Fibroblast of mammary gland (primary cell): ENCODE measurements around the gene CORO7.

ENCODE experiments used
- DNase-seq: peaks from one replicate; pipeline ENCODE4 v3.0.0-alpha.2; 2010; ENCODE audit warnings: low read depth
- H3K4me3 ChIP-seq: 2 replicates; pipeline ENCODE4 v1.5.1; 2011; ENCODE audit warnings: low read depth, mild to moderate bottlenecking, low read length, moderate library complexity; ENCODE audit not compliant: control insufficient read depth
- TF ChIP-seq, protein P1 (sequence below): conservative IDR thresholded peaks from 2 replicates; pipeline ENCODE4 v1.5.1; 2011; ENCODE audit warnings: low read depth, low read length, inconsistent platforms; ENCODE audit not compliant: control insufficient read depth, insufficient read depth

Gene CORO7

DNA sequence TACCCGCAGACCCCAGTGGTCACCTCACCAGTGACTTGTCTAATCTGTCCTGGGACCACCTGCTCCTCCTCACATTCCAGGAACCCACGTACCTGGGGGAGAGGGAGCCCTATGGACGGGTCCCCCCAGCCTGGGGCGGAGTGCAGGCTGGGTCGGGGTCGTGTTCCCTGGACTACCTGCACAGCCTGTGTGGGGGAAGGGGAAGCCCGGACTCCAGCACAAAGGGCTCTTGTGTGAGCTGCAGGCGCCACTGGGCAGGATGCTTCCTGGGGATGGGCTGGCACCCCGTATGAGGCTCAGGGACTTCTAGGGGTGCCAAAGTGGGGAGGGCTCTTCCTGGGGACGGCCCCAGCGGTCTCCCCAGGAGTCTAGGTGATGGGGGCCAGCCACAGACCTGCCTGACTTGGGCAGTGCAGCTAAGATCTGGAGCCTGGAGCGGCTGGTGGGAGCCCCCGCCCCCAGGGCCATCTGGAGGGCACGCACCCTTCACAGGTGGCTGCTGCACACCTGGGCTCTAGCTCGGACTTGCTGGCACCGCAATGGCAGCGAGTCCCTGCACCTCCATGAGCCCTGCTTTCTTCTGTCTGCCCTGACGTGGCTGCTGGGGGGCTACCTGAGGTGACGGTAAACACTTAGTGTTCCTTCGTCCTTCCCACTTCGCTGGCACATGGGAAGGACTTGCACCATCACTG, 37.3 kb downstream of the CORO7 start:
- TF ChIP-seq, protein P1, sequence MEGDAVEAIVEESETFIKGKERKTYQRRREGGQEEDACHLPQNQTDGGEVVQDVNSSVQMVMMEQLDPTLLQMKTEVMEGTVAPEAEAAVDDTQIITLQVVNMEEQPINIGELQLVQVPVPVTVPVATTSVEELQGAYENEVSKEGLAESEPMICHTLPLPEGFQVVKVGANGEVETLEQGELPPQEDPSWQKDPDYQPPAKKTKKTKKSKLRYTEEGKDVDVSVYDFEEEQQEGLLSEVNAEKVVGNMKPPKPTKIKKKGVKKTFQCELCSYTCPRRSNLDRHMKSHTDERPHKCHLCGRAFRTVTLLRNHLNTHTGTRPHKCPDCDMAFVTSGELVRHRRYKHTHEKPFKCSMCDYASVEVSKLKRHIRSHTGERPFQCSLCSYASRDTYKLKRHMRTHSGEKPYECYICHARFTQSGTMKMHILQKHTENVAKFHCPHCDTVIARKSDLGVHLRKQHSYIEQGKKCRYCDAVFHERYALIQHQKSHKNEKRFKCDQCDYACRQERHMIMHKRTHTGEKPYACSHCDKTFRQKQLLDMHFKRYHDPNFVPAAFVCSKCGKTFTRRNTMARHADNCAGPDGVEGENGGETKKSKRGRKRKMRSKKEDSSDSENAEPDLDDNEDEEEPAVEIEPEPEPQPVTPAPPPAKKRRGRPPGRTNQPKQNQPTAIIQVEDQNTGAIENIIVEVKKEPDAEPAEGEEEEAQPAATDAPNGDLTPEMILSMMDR, result no peak
- DNase-seq, result no peak
- no peak overlapping the region for H3K4me3 ChIP-seq

DNA sequence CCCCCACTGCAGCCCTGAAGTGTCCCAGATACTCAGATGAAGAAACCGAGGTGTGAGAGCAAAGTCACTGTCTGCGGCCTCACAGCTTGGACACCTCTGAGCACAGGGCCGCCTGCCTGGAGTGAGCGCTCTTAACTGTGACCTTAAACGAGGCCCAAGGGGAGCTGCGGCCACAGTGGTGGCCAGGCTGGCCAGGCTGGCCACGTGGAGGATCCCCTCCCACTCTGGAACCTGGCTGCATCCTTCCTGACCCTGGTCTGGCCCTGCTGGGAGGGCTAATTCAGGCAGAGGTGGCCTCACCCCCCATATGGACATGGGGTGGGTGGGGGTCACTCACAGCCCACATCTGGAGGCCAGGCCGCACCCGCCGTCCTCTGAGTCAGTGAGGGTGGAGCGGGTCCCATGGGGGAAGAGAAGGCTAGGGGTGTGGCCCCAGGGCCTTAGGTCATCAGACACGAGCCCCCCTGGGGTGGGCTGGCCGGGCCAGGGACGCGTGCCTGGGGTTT, 38.2 kb downstream of the CORO7 start:
- DNase-seq, result peak; percentile 91
- TF ChIP-seq, protein P1, result no peak
- no peak overlapping the region for H3K4me3 ChIP-seq

DNA sequence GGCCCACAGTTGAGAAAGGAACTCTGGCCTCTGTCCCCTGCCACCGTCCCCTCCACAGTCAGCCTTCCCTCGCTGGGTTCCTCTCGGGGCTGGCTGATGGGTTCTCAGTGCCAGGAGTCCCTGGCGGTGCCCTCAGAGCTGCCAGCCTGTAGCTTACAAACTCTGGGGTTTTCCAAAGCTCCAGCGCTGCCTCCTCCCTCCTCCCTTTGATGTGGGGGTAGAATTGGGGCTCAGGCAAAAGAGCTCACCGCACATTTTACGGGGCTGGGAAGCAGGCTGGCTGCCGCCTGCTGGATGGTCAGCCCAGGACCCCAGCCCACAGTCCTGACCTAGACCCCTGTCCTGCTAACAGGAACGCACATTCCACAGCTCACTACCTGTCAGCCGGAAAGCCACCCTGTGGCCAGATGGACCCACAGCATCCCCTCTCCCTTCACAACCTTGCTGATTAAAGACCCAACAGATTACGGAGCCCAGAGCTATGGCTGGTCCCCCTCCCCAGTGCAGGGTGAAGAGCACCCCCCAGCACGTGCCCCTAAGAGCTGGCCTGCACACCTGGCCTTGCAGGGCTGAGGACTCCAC, 38.7 kb downstream of the CORO7 start:
- no peak overlapping the region for H3K4me3 ChIP-seq
- no peak for DNase-seq
- TF ChIP-seq, protein P1, result no peak

DNA sequence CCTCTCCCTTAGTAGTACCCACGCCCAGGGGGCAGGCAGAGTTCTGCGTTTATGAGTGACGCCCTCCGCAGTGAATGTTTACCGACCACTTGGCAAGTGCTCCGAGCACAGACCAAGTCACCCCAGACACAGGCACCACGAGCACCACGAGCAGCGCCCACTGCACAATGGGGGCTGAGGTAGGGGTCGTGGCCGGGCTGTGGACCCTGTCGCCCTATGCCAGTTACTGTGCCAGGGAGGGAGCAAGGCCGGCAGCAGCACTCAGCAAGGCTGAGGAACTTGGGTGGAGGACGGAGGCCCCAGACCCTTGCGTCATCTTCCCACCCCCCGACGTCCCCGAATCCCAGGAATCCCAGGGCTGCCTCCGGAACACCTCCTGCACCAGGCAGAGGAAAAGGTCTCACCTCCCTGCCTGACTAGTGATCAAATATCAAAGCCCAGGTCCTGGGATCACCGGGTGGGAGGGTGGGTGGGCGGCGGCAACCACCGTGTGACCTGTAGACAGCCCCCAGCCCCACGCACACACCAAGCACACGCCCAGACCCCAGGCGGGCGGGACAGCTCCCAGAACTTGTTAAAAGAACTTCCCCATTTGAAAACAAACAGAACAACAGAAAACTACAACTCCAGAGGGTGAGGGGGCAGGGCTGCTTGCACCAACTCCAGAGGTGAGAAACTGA, 39.4 kb downstream of the CORO7 start:
- DNase-seq, result peak; percentile 62
- TF ChIP-seq, protein P1, result no peak
- H3K4me3 ChIP-seq, result peak overlapping the region; percentile 6

DNA sequence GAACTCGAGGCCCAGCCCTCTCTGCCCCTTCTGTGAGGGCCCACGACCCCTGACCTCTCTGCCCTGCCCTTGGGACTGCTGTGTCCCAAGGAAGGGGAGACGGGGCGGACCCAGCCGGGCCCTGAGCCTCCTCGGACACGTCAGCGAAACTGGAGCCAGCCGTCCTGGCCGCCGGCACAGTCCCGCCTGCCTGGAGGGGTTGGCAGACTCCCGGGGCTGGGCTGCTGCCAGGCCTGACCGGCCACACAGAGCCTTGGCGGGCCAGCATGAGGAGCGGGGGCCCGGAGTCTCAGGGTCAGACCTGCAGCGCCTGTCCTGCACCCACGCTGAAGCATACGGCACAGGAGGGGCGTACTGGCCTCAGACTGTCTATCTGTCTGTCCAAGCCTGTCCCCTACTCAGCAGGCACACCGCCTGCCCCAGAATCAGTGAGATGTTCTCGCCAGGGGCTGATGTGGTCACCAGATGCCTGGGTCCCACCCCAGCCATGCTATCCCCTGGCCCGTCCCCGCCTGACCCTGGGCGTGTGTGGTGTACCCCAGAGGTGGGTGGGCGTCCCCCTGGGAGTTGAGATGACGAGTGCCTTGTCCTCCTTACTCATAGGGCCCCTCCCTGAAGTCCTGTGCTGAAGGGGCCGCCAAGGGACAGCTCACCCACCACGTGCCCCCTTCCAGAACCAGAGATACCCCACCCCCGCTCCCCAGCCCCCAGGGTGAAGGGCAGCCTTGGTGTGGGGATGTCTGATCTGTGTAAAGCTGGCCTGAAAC, 40.1 kb downstream of the CORO7 start:
- peak overlapping the region; percentile 15 for H3K4me3 ChIP-seq
- peak; percentile 95 for DNase-seq
- TF ChIP-seq, protein P1, result no peak

DNA sequence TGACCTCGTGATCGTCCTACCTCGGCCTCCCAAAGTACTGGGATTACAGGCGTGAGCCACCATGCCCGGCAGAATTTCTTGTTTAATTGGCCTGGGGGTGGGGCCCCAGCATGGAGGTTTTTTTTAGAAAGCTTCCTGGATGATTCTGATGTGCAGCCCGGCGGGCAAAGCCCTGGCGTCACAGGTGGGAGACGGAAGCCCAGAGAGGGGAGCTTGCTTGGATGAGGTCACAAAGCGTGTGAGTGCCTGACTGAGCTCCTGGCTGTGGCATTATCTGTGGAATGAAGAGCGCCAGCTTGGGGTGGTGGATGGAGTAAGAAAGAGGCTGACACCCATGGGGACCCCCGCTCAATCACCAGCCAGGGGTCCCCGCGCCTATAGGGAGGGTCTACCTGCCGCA, 40.7 kb downstream of the CORO7 start:
- H3K4me3 ChIP-seq, result peak overlapping the region; percentile 6

More for the DNA sequence above, 40.7 kb downstream of the CORO7 start:
- DNase-seq, result peak; percentile 66
- TF ChIP-seq, protein P1, result no peak
